ENCODE data around the gene EMCN.

DNA sequence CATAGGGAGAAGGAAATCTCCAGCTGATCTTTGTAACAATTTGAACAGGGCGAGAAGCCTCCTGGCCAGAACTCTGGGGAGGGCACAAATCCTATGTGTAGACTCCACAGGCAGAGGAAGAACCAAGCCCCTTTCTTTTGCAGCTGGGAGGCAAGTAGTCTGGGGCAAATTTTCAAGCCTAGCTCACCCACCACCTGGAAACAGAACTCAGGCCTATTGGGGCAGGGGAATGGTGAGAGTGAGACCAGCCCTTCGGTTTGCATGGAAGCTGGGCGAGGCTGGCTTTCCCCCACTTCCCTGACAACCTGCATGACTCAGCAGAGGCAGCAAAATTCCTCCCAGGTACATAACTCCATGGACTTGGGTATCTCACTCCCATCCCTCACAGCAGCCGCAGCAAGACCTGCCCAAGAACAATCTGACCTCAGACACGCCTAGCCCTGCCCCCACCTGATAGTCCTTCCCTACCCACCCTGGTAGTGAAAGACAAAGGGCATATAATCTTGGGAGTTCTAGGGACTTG is 138.2 kb downstream of the EMCN start:
- no peak for TF ChIP-seq CTCF (IDR thresholded peaks at IDR 0.05)
- no peak for TF ChIP-seq POLR2A (IDR thresholded peaks at IDR 0.05)
- TF ChIP-seq EP300 (IDR thresholded peaks at IDR 0.05) = no peak

Measured in tibial nerve (tissue), 4 donors.